H9 (cell line): ENCODE data around the gene DISP3. TPM values are rescaled to one million over a fixed set of nuclear protein-coding genes. Genes with fewer than 3 reads are reported as not detected.
A peak's percentile ranks its signal among the peaks of the same experiment; 100 is the strongest.

Source experiments
- DNase-seq: peaks from one replicate; pipeline ENCODE4 v3.0.0-alpha.2; 2017
- H2AFZ ChIP-seq: one replicate; pipeline ENCODE4 v1.6.1; 2013; ENCODE audit warnings: mild to moderate bottlenecking, low read length, control low read depth, moderate library complexity
- H2AK5ac ChIP-seq: 2 replicates; pipeline ENCODE4 v1.6.1; 2013; ENCODE audit warnings: low read length, control low read depth, mixed read lengths; ENCODE audit not compliant: insufficient read length
- H2BK120ac ChIP-seq: one replicate; pipeline ENCODE4 v1.6.1; 2013; ENCODE audit warnings: low read depth, mild to moderate bottlenecking, low read length, control low read depth, inconsistent platforms; ENCODE audit not compliant: poor library complexity, severe bottlenecking
- H2BK12ac ChIP-seq: 2 replicates; pipeline ENCODE4 v1.6.1; 2013; ENCODE audit warnings: low read length, control low read depth, mixed read lengths, low read depth; ENCODE audit not compliant: insufficient read length
- H2BK15ac ChIP-seq: 2 replicates; pipeline ENCODE4 v1.6.1; 2013; ENCODE audit warnings: low read depth, low read length, control low read depth
- H2BK20ac ChIP-seq: one replicate; pipeline ENCODE4 v1.6.1; 2013; ENCODE audit warnings: low read depth, mild to moderate bottlenecking, low read length, control low read depth, inconsistent platforms; ENCODE audit not compliant: poor library complexity, severe bottlenecking
- H2BK5ac ChIP-seq: 2 replicates; pipeline ENCODE4 v1.6.1; 2013; ENCODE audit warnings: low read length, control low read depth, mixed read lengths; ENCODE audit not compliant: insufficient read length
- H3K14ac ChIP-seq: 2 replicates; pipeline ENCODE4 v1.6.1; 2013; ENCODE audit warnings: low read length, control low read depth; ENCODE audit not compliant: insufficient read depth
- H3K18ac ChIP-seq: 2 replicates; pipeline ENCODE4 v1.6.1; 2013; ENCODE audit warnings: low read depth, mild to moderate bottlenecking, mixed read lengths, low read length, control low read depth; ENCODE audit not compliant: insufficient read length
- H3K23ac ChIP-seq: 2 replicates; pipeline ENCODE4 v1.6.1; 2013; ENCODE audit warnings: low read length, control low read depth, mixed read lengths, low read depth; ENCODE audit not compliant: insufficient read length
- H3K23me2 ChIP-seq: 2 replicates; pipeline ENCODE4 v1.6.1; 2013; ENCODE audit warnings: low read depth, mild to moderate bottlenecking, mixed read lengths, low read length, control low read depth; ENCODE audit not compliant: insufficient read length, poor library complexity, severe bottlenecking
- H3K27ac ChIP-seq: 2 replicates; pipeline ENCODE4 v1.5.1; 2013; ENCODE audit warnings: low read length, control low read depth, mixed read lengths, low read depth; ENCODE audit not compliant: insufficient read length
- H3K27me3 ChIP-seq: 2 replicates; pipeline ENCODE4 v1.6.1; 2013; ENCODE audit warnings: low read length, control low read depth, inconsistent platforms; ENCODE audit not compliant: insufficient read depth
- H3K4ac ChIP-seq: 2 replicates; pipeline ENCODE4 v1.6.1; 2013; ENCODE audit warnings: low read depth, mild to moderate bottlenecking, control low read depth, inconsistent platforms, low read length, moderate library complexity
- H3K4me1 ChIP-seq: 2 replicates; pipeline ENCODE4 v1.6.1; 2013; ENCODE audit warnings: low read length, control low read depth, inconsistent platforms; ENCODE audit not compliant: insufficient read depth
- H3K4me2 ChIP-seq: 2 replicates; pipeline ENCODE4 v1.6.1; 2013; ENCODE audit warnings: low read length, control low read depth, mixed read lengths; ENCODE audit not compliant: insufficient read length, insufficient read depth
- H3K56ac ChIP-seq: 2 replicates; pipeline ENCODE4 v1.6.1; 2013; ENCODE audit warnings: low read depth, mild to moderate bottlenecking, mixed read lengths, low read length, control low read depth; ENCODE audit not compliant: insufficient read length
- H3K79me1 ChIP-seq: 2 replicates; pipeline ENCODE4 v1.6.1; 2013; ENCODE audit warnings: low read depth, mild to moderate bottlenecking, moderate library complexity, low read length, control low read depth, inconsistent platforms; ENCODE audit not compliant: insufficient read depth, poor library complexity, severe bottlenecking
- H3K79me2 ChIP-seq: 2 replicates; pipeline ENCODE4 v1.6.1; 2013; ENCODE audit warnings: low read length, control low read depth, inconsistent platforms; ENCODE audit not compliant: insufficient read depth
- H3K9ac ChIP-seq: 2 replicates; pipeline ENCODE4 v1.6.1; 2013; ENCODE audit warnings: low read length, control low read depth, mixed read lengths; ENCODE audit not compliant: insufficient read length; ENCODE audit errors: extremely low read depth
- H3K9me3 ChIP-seq: one replicate; pipeline ENCODE4 v1.6.1; 2013; ENCODE audit warnings: low read depth, low read length, inconsistent platforms; ENCODE audit not compliant: control insufficient read depth
- H3T11ph ChIP-seq: one replicate; pipeline ENCODE4 v1.6.1; 2013; ENCODE audit warnings: mild to moderate bottlenecking, low read length, control low read depth, inconsistent platforms
- H4K20me1 ChIP-seq: one replicate; pipeline ENCODE4 v1.6.1; 2013; ENCODE audit not compliant: control insufficient read depth, insufficient read length, insufficient read depth
- H4K5ac ChIP-seq: 2 replicates; pipeline ENCODE4 v1.6.1; 2013; ENCODE audit warnings: low read depth, mild to moderate bottlenecking, mixed read lengths, low read length, control low read depth; ENCODE audit not compliant: insufficient read length
- H4K8ac ChIP-seq: replicated peaks from 2 replicates; pipeline ENCODE4 v1.6.1; 2013; ENCODE audit warnings: low read length, control low read depth, mixed read lengths, low read depth; ENCODE audit not compliant: insufficient read length
- H4K91ac ChIP-seq: 2 replicates; pipeline ENCODE4 v1.6.1; 2013; ENCODE audit warnings: low read depth, mild to moderate bottlenecking, moderate library complexity, mixed read lengths, low read length, control low read depth; ENCODE audit not compliant: insufficient read length
- H3K27ac Mint-ChIP-seq, 3 experiments: 2 replicates in 2 of 3; 3 replicates in 1 of 3; pipeline ENCODE4 v1.8.0; 2020 to 2021; ENCODE audit warnings: mixed read lengths in 3 of 3, mild to moderate bottlenecking in 1 of 3, moderate library complexity in 1 of 3
- H3K27me3 Mint-ChIP-seq: 2 replicates; pipeline ENCODE4 v1.8.0; 2021; ENCODE audit warnings: low read depth, mild to moderate bottlenecking, moderate library complexity, mixed read lengths
- H3K36me3 Mint-ChIP-seq, 3 experiments: 2 replicates in 2 of 3; 3 replicates in 1 of 3; pipeline ENCODE4 v1.8.0; 2020 to 2021; ENCODE audit warnings: low read depth in 3 of 3, mixed read lengths in 3 of 3; ENCODE audit not compliant: insufficient read depth in 1 of 3
- H3K4me1 Mint-ChIP-seq, 2 experiments: 2 replicates each; pipeline ENCODE4 v1.8.0; 2020; ENCODE audit warnings: mixed read lengths in 2 of 2
- H3K4me3 Mint-ChIP-seq, 2 experiments: 2 replicates in 1 of 2; 3 replicates in 1 of 2; pipeline ENCODE4 v1.8.0; 2020 to 2021; ENCODE audit warnings: mild to moderate bottlenecking in 2 of 2, mixed read lengths in 2 of 2, moderate library complexity in 1 of 2
- H3K9me3 Mint-ChIP-seq, 2 experiments: 2 replicates in 1 of 2; 3 replicates in 1 of 2; pipeline ENCODE4 v1.8.0; 2020; ENCODE audit warnings: mild to moderate bottlenecking in 2 of 2, mixed read lengths in 2 of 2, moderate library complexity in 1 of 2
- WGBS: extraction: QIAGEN DNeasy Blood & Tissue Kit; methylation state at CpG from one replicate; pipeline ENCODE4 v1.1.7; 2013; ENCODE audit warnings: missing lambda C conversion rate, low lambda C conversion rate, mixed read lengths; ENCODE audit not compliant: insufficient read length; ENCODE audit errors: extremely low coverage; 5-methylcytosine and 5-hydroxymethylcytosine counted together
- total RNA-seq: library from RNA; stranded (reverse); gene quantifications from 2 replicates; pipeline ENCODE4 v1.2.1, GENCODE V29; 2021
- TF ChIP-seq, protein P1 (sequence below): fragments of 200-600 bp; sonication (generic); conservative IDR thresholded peaks from 3 replicates; pipeline ENCODE4 v1.8.0; 2021; ENCODE audit warnings: antibody characterized with exemption, mild to moderate bottlenecking

The DISP3 gene
- total RNA-seq, 1 experiment from 2014 or later: 3.5 TPM

DNA sequence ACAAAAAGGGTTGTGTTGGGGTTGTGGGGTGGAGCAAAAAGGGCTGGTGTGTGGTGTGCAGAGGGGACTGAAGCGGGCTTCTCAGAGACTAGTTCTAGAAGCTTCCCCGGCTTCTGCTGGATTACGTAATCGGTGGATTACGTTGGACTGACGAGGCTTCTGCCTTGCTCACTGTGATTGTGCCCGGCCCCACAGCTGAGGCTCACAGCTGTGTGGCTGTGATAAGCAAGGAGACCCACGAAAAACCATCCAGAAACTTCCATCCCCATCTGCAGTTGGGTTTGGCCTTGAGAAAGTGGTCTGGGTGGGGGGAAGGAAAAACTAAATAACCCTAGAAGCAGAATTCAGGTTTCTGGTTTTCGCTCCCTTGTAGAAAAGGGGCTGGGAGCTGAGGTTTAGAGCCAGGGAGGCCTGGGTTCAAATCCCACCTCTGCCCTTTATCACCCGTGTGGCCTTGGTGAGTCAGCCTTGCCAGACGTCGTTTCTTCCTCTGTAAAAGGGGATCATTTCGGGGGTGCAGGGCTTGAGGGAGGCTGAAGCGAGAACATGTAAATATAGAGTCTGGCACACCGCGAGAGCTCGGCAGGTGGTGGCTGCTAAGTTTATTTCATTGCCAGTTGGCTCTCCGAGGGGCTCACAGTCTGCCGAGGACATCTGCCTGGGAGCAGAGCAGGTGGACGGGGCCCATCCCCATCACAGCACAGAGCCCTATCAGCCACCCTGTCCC is 30.4 kb upstream of the DISP3 start:
- no peak overlapping the region for H2BK5ac ChIP-seq
- H3K9me3 ChIP-seq: no peaks in the 10 kb centered on the region
- no peak overlapping the region for H3K14ac ChIP-seq
- H3K4me1 Mint-ChIP-seq: peaks cover 0 to 5% of the 10 kb centered on the region in 2 experiments; a peak in 1 of 4 replicates
- H2BK15ac ChIP-seq: no peak overlapping the region
- no peaks in the 10 kb centered on the region for H3K36me3 Mint-ChIP-seq
- H3K79me1 ChIP-seq: no peaks in the 10 kb centered on the region
- peaks cover 9% of the 10 kb centered on the region for H3K27me3 Mint-ChIP-seq
- no peaks in the 10 kb centered on the region for H3K79me2 ChIP-seq
- H3K23ac ChIP-seq: no peak overlapping the region
- no peak overlapping the region for H3T11ph ChIP-seq
- no peaks in the 10 kb centered on the region for H3K4me1 ChIP-seq
- H2BK120ac ChIP-seq: no peak overlapping the region
- no peak for DNase-seq
- H3K4ac ChIP-seq: no peak overlapping the region
- WGBS: no CpG with 5 or more reads among the region's 20 CpGs
- no peak overlapping the region for H3K9ac ChIP-seq
- no peak overlapping the region for H3K56ac ChIP-seq
- no peak overlapping the region for H3K4me2 ChIP-seq
- peaks cover 3% of the 10 kb centered on the region for H4K20me1 ChIP-seq
- no peak overlapping the region for H3K18ac ChIP-seq
- no peak overlapping the region for H2BK12ac ChIP-seq
- H2AFZ ChIP-seq: no peak overlapping the region
- TF ChIP-seq, protein P1, sequence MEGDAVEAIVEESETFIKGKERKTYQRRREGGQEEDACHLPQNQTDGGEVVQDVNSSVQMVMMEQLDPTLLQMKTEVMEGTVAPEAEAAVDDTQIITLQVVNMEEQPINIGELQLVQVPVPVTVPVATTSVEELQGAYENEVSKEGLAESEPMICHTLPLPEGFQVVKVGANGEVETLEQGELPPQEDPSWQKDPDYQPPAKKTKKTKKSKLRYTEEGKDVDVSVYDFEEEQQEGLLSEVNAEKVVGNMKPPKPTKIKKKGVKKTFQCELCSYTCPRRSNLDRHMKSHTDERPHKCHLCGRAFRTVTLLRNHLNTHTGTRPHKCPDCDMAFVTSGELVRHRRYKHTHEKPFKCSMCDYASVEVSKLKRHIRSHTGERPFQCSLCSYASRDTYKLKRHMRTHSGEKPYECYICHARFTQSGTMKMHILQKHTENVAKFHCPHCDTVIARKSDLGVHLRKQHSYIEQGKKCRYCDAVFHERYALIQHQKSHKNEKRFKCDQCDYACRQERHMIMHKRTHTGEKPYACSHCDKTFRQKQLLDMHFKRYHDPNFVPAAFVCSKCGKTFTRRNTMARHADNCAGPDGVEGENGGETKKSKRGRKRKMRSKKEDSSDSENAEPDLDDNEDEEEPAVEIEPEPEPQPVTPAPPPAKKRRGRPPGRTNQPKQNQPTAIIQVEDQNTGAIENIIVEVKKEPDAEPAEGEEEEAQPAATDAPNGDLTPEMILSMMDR: no peak
- H3K4me3 Mint-ChIP-seq: no peak overlapping the region
- H3K9me3 Mint-ChIP-seq: no peaks in the 10 kb centered on the region
- H3K23me2 ChIP-seq: no peaks in the 10 kb centered on the region
- no peak overlapping the region for H3K27ac ChIP-seq
- H4K5ac ChIP-seq: no peak overlapping the region
- no peak overlapping the region for H4K91ac ChIP-seq
- H4K8ac ChIP-seq: no peak overlapping the region
- no peaks in the 10 kb centered on the region for H3K27me3 ChIP-seq
- H2BK20ac ChIP-seq: no peak overlapping the region
- H3K27ac Mint-ChIP-seq: peak overlapping the region in 1 of 3 experiments; percentile 59; a peak in 1 of 7 replicates
- no peak overlapping the region for H2AK5ac ChIP-seq
